Caki2 (cell line): ENCODE results near the gene INPP5D. TPM values are rescaled to one million over a fixed set of nuclear protein-coding genes. Genes with fewer than 3 reads are reported as not detected.
"Not testable (repeated sequence)": the region's sequence is repeated elsewhere in the genome, so short reads cannot be mapped to it uniquely, and the experiment has no call there.

Experiments
- DNase-seq: peaks from one replicate; pipeline ENCODE4 v3.0.0-alpha.2; 2015; ENCODE audit warnings: low read depth
- in situ Hi-C: cut with HindIII; loops from 2 replicates; pipeline ENCODE4 v1.10.0; 2016; ENCODE audit warnings: low sequenced_read_pairs, low pct_unique_long_range_greater_than_20kb, mixed read lengths
- total RNA-seq: library from RNA; depleted of rRNA; stranded (reverse); fragments of >200 nt; shearing (Covaris generic); gene quantifications from 2 replicates; pipeline ENCODE4 v1.2.3, GENCODE V29; 2014; ENCODE audit warnings: low replicate concordance

Gene INPP5D
- total RNA-seq, 1 experiment from 2014 or later = not detected

DNA sequence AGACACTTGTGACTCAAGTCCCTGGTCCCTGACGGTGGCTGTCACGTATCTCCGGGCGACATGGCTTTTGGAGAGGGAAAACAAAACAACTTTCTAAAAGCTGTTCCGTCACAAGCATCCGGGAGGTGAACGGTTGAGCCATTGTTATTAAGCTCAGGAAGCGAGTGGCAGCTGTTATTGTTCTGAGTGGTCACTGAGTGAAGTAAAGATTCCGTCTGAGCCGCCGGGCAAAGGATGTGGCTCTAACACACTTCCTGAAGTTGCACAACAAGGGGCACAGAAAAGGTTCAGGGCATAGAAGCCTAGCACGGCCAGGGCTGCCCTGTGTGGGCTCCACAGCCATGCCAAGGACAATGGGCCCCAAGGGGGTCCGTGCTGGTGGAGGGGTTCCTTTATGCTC, 24.3 kb downstream of the INPP5D start:
- no peak for DNase-seq
- in situ Hi-C loops = no loop called here

DNA sequence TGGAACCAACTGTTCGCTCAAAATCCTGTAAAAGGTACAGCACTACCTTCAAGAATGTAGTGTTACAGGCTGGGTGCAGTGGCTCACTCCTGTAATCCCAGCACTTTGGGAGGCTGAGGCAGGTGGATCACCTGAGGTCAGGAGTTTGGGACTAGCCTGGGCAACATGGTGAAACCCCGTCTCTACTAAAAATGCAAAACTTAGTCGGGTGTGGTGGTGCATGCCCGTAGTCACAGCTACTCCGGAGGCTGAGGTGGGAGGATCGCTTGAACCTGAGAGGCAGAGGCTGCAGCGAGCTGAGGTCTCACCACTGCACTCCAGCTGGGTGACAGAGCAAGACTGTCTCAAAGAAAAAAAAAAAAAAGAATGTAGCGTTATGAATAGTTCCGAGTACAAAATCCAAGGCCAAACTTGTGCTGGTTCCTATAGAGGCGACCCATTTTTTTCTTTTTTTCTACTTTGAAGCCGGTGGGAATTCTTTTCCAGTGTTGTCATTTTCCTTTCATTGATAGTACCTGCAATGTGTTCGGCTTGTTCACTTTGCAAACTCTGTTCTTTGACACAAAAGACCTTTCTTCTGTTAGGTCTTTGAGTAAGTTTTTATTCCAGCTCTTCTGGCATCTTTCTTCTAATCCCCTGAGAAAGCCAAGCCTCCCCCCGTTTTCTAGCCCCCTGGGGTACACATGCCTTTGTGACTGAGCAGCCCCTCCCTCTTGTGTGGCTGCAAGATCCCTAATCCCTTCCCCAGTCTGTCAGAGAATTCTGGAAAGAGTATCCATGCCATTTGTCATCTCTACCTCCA, 25.1 kb downstream of the INPP5D start:
- in situ Hi-C loops = no loop called here
- DNase-seq = no peak

DNA sequence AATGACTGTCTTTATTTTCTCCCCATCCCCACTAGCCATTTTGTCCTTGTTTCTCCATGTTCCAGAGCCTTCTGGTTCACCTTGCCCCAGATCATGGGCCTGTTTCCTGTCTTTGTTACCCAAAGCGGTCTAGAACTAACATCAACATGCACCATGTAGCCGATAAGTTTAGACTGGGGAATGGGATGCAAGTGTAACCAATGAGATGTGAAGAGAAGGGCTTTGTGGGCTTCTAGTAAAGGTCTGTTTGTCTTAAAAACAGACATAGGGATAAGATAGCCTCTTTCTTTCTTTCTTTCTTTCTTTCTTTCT, 25.7 kb downstream of the INPP5D start:
- in situ Hi-C loops = no loop called here
- no peak for DNase-seq

DNA sequence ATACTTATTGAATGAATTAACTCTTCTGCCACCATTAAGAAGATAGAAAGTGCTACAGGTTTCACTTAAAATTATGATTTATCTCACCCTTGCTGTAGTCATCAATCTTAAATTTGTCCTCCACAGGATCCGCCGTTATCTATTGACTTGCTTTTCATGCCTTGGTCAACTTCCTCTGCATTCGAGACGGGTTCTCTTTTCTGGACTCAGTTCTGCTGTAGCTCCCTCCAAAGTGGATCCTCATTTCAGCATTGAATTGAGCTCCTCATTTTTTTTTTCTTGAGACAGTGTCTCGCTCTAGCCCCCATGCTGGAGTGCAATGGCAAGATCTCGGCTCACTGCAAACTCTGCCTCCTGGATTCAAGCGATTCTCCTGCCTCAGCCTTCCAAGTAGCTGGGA, 27.6 kb downstream of the INPP5D start:
- in situ Hi-C loops = no loop called here
- no peak for DNase-seq

DNA sequence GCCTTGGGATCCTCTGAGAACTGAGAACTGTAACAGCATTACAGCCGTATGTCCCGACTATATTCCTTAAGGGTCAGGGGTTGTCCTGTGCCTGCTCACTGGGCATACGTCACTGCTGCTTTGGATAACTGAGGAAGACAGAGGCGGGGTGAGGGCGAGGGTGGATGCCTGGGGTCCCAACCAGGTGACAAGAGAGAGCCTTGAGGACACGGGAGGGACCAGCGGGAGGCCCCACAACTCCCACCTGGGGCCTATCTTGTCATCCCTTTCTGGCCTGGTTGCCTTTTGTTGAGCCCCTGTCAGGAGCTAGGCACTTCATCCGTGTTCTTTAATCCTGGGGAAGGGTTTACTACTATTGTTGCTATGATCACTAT, 28.8 kb downstream of the INPP5D start:
- in situ Hi-C loops = no loop called here

DNA sequence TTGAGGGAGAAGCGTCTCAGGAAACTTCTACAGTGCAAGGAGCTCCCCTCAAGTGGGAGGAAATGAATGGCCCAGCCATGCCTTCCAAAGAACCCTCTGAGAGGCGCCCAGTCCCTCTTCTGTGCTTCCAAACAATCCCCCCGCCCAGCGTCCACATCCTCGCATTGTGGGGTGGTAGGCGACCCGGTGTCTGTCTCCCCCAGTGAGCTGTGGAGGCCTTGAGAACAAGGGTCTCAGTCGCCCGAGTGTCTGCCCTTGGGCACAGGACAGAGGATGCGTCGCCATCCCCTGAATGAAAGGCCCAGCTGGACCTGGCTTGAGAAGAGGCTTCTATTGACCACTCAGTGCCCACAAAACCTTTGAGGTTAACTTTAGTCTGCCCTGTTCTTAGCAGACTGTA, 29.7 kb downstream of the INPP5D start:
- in situ Hi-C loops = no loop called here
- no peak for DNase-seq

More for the DNA sequence above, 28.8 kb downstream of the INPP5D start:
- DNase-seq = no peak

DNA sequence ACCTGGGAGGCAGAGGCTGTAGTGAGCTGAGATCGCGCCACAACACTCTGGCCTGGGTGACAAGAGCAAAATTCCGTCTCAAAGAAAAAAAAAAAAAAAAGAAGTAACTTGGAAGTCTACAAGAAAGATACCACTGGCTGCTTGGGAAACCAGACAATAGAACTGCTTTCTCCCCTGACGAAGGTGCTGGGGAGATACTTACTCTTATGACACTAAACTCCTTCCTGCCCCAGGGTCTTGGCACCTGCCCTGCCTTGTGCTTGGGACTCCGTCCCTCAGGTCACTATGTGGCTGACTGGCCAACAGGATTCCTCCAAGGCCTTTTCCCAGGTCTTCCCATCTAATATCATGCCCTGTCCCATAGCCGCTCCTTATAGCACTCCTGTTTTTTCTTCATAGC, 30.7 kb downstream of the INPP5D start:
- DNase-seq = no peak
- in situ Hi-C loops = no loop called here

DNA sequence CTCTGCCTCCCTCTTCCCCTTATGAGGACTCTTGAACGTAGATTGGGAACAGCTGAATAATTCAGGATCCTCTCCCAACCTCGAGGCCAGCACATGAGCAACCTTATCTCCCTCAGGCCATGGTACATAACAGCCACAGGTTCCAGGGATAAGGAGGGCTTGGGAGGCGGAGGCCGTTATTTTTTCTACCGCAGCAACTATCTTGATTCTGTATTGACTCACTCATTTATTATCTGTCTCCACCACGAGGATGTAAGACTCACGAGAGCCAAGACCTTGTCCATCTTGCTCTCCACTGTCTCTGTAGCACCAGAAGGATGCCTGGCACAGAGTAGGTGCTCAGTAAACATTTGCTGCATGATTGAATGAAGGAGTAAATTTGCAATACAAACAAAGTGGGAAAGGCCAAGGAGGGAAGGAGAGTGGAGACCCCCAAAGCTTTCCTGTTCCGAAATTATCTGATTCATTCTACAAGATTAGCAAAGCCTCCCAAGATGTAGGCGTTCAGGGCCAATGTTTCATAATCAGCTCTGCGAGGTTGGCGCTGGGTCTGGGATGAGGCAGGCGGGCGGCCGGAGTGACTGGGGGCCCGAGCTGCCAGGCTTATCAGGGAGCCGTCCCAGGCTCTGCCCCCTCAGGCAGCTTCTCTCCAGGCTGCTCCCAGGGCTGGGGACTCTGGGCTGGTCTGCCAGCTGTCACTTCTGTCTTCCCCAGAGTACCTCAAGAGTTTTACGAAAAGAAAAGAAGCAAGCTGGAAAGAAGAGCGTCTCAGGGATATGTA, 31.6 kb downstream of the INPP5D start:
- no peak for DNase-seq
- in situ Hi-C loops = no loop called here

DNA sequence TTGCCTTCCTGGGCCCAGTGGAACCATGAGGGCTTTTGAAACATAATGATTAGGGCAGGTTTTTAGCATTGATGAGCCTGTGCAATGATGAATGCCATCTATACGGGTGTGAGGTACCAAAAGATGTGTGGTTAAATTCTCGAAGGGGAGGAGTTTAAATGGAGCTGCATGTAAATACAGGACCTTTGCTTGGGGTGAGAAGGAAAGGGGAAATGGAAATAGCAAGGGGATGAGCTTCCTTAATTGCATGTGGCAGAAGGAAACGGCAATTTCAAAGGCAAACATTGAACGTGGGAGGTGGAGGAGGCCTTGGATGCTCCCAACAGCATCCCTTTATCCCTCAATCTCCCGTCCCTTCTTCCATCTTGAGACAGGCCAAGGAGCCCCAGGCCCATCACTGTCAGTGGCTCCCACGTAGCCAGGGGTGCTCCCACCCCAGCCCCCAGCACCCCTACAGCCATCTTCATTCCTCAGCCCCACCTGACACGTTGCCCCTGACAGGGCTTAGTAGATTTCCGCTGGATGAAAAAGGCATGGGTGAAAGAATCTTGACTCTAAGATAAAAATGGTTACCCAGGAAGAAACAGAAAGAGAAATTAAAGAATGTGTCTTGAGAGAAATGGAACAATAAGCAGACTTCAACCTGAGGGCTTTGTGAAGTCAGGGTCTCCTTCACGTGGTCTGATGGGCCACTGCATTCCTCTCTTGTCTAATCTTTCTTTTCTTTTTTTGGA, 32.5 kb downstream of the INPP5D start:
- DNase-seq = no peak
- in situ Hi-C loops = no loop called here

DNA sequence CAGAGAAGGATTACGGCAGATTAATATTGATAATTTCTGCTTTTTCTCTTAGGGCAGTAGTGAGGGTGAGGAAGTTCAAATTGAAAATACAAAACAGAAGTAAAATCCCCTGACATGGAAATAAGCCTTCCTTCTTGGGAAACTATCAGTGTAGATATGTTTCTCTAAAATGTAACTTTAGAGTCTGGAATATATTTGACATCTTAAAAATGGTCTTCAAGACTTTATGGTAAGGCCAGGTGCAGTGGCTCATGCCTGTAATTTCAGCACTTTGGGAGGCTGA, 33.0 kb downstream of the INPP5D start:
- in situ Hi-C loops = no loop called here
- no peak for DNase-seq

DNA sequence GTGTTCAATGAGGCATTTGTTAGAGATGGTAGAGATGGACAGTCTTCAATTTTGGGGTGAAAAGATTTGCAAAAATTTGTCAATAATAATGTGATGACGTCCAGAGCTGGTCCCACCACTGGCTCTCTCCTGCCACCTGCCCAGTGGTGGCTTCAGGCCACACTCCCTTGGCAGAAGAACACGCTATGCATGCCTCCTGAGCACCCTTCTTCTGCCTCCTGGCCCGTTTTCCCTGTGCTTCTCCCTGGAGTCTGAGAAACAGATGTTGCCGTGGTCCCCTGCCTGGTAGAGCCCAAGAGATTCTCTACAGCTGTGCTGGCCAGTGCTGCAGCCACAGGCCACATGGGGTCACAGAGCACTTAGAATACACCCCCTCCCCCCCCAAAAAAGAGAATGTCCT, 33.6 kb downstream of the INPP5D start:
- in situ Hi-C loops = no loop called here

DNA sequence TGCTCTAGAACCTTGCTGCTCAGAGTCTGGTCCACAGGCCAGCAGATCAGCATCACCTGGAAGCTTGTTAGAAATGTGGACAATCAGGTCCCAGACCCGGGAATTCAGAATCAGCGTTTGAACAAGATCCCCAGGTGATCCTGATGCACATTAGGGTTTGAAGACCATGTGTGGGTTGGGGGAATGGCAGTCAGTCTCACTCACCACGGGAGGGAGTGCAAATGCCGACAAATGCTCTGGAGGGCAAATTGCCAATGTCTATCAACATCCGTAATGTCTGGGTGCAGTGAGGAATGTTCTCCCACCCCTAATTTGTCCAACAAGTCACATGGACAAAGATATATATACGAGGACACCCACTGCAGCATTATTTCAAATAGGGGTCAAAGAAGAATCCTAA, 34.5 kb downstream of the INPP5D start:
- no peak for DNase-seq
- in situ Hi-C loops = no loop called here

More for the DNA sequence above, 33.6 kb downstream of the INPP5D start:
- DNase-seq = no peak

DNA sequence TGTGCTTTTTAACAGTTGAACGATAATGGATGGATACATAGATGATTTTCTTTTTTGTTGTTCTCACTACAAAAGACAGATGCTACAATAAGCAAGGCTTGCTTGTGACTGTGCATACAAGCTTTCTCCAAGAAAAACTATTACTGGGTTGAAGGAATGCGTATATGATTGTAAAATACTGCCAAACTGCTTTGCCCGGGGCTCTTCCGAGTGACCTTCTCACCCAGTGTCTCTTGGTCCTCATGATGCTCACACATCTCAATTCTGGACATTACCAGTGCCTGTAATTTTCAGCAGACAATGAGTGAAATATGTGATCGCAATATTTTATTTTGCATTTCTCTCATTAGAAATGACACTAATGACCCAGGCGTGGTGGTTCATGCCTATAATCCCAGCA, 35.9 kb downstream of the INPP5D start:
- in situ Hi-C loops = no loop called here
- no peak for DNase-seq

DNA sequence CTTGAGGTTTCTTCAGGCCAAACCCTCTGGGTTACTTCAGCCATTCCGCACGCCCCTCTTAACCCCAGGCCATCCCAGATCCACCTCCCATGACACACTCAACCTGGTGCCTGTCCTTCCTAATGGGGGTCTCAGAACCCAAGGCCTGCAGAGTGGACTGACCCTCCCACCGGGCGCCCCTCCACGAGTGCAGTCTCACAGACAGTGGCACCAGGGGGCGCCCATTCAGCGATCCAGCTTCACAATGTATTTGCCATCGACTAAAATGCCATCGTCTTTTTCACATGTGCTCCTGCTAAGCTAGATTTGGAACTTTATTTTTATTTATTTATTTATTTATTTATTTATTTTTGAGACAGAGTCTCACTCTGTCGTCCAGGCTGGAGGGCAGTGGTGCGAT, 38.5 kb downstream of the INPP5D start:
- in situ Hi-C loops = no loop called here
- no peak for DNase-seq

DNA sequence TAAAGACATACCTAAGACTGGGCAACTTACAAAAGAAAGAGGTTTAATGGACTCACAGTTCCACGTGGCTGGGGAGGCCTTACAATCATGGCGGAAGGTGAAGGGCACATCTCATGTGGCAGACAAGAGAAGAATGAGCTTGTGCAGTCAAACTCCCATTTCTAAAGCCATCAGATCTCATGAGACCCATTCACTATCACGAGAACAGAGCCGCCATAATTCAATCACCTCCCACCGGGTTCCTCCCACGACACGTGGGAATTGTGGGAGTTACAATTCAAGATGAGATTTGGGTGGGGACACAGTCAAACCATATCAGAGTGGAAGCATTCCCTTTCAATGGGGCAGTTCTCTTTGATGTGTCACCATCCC, 39.7 kb downstream of the INPP5D start:
- DNase-seq, in situ Hi-C loops: not testable (repeated sequence)

DNA sequence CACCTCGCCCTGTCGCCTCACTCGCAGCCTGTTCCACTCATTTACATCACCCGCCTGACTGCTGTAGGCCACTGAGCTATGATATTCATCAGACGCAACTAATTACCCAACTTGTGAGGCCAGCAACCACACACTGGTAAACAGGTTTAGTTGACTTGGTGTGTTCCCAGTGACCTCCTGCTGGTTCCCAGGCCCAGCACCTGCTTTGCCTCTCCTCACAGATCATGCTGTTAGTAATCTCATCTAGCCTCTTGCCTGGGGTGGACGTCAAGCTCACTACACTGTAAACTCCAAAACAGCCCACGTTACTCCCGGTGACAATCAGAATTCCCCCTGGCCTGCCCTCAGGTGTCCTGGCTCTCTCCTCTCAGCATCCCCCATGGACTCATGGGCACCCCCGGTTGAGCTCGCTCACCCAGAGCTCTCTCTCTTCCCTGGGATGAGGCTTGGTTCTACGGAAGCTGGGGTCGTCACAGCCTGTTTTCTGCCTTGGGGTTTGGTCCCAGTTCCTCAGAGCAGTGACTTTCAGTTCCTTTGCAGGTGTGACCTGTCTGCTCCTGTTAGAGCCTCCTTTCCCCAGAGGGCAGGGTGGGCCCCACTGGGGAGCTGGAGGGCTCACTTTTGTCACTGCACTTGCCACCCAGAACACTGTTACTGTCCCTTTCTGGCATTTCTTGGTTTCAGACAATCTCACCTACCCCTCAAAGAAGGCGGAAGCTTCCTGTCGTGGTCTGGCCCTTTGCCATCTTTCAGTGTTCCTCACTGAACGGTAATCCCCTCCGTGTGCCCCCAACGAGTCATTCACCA, 40.3 kb downstream of the INPP5D start:
- in situ Hi-C loops = no loop called here

DNA sequence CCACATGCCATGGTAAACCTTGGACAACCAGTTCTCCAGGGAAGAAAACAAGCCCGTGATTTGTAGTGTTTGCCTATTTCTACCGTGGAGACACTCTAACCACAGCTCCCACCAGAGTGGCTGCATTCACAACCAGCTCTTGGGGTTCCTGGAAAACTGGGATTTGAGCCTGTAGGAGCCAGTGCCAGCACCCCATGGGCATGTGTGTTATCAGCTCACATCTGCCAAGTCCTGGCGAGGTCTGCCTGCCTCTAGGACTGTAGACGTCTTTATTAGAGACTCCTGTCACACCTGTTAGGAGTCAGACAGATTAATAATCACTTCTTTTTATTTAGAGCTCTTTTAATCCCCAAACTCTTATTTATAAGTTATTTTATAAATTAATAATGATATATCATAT, 41.0 kb downstream of the INPP5D start:
- in situ Hi-C loops = no loop called here
- no peak for DNase-seq

More for the DNA sequence above, 40.3 kb downstream of the INPP5D start:
- no peak for DNase-seq

DNA sequence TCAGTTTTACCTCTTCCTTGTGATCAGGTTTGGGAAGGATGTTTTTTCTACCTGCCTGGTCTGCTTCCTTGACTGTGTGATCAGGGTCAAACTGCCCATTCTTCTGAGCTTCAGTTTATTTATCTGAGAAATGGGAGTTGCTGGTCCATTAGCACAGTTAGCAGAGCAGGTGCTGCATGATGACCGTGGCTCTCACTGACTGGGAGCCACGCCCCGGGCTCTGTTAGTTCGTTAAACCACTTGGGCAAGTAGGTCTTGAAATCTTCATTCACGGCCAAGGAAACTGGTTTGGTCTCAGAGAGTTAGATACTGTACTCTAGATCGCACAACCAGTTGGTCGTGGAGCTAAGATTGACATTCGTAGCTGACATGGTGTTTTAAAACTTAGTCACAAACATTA, 41.7 kb downstream of the INPP5D start:
- in situ Hi-C loops = no loop called here
- DNase-seq = no peak
